GM12878 (cell line): ENCODE results near the gene DDHD1. TPM values are rescaled to one million over a fixed set of nuclear protein-coding genes. Genes with fewer than 3 reads are reported as not detected.

Experiments used
- ATAC-seq: fragments of 200-7000 bp; cut with Tn5 transposase; 3 replicates; pipeline ENCODE4 v1.9.1; 2020; ENCODE audit warnings: mild to moderate bottlenecking, moderate library complexity
- BruUV-seq: library from RNA; stranded (reverse); fragments of 400-500 nt; replicated peaks from 2 replicates; lab custom pipeline; 2021; lab: Mats Ljungman, UMichigan
- CTCF ChIA-PET: fragments of 300-600 bp; sonication (Branson Sonifier 250); formaldehyde crosslinking; extraction: SDS; loops from one replicate; lab custom pipeline; 2021; ENCODE audit warnings: inconsistent platforms; lab: Yijun Ruan, JAX
- POLR2A ChIA-PET: fragments of 350-600 bp; formaldehyde crosslinking; extraction: SDS; loops from one replicate; lab custom pipeline; 2021; ENCODE audit warnings: inconsistent platforms; lab: Charles Lee
- RAD21 ChIA-PET: fragments of 300-600 bp; sonication (Branson Sonifier 250); formaldehyde crosslinking; loops from one replicate; lab custom pipeline; 2023; ENCODE audit warnings: antibody characterized with exemption; ENCODE audit not compliant: unreplicated experiment; lab: Charles Lee
- SMC1A ChIA-PET: fragments of 300-600 bp; sonication (Branson Sonifier 250); formaldehyde crosslinking; loops from one replicate; lab custom pipeline; 2023; ENCODE audit not compliant: unreplicated experiment, uncharacterized antibody; lab: Charles Lee
- DNase-seq: peaks from one replicate; pipeline ENCODE4 v3.0.0-alpha.2; 2011; ENCODE audit warnings: low read depth, low spot score
- FAIRE-seq: peaks from 3 replicates; lab custom pipeline; 2011; peaks lifted over from hg19 to GRCh38; lab: Jason Lieb, UNC
- H2AFZ ChIP-seq: 2 replicates; pipeline ENCODE4 v1.6.0; 2011; ENCODE audit warnings: low read depth, low read length, control low read depth; ENCODE audit not compliant: control insufficient read depth
- H3K27ac ChIP-seq: 2 replicates; pipeline ENCODE4 v1.5.1; 2011; ENCODE audit warnings: control low read depth; ENCODE audit not compliant: control insufficient read depth, insufficient read depth
- H3K27me3 ChIP-seq, 2 experiments: replicated peaks in 1 of 2; 2 replicates each; pipeline versions ENCODE4 v1.6.0 to v1.6.1; 2011; ENCODE audit warnings: low read length in 1 of 2; ENCODE audit not compliant: control insufficient read depth in 2 of 2, insufficient read depth in 2 of 2
- H3K36me3 ChIP-seq, 2 experiments: 2 replicates each; pipeline ENCODE4 v1.5.1; 2011; ENCODE audit warnings: low read length in 1 of 2; ENCODE audit not compliant: control insufficient read depth in 2 of 2, insufficient read depth in 2 of 2
- H3K4me1 ChIP-seq: 2 replicates; pipeline ENCODE4 v1.6.1; 2011; ENCODE audit warnings: mild to moderate bottlenecking, low read length, moderate library complexity, mixed read lengths; ENCODE audit not compliant: control insufficient read depth, insufficient read depth
- H3K4me2 ChIP-seq: 2 replicates; pipeline ENCODE4 v1.6.0; 2011; ENCODE audit warnings: control low read depth; ENCODE audit not compliant: control insufficient read depth, insufficient read depth
- H3K4me3 ChIP-seq: fragments of 200-600 bp; sonication (generic); 2 replicates; pipeline ENCODE4 v1.5.1; 2016
- H3K79me2 ChIP-seq: 2 replicates; pipeline ENCODE4 v1.6.0; 2011; ENCODE audit warnings: low read length; ENCODE audit not compliant: control insufficient read depth, insufficient read depth
- H3K9ac ChIP-seq: 2 replicates; pipeline ENCODE4 v1.8.0; 2011; ENCODE audit warnings: low read length, control low read depth, mixed read lengths; ENCODE audit not compliant: control insufficient read depth, insufficient read depth
- H3K9me3 ChIP-seq: replicated peaks from 3 replicates; pipeline ENCODE4 v1.5.1; 2011; ENCODE audit warnings: mild to moderate bottlenecking, low read length; ENCODE audit not compliant: control insufficient read depth, insufficient read depth
- H4K20me1 ChIP-seq: 2 replicates; pipeline ENCODE4 v1.6.0; 2011; ENCODE audit not compliant: control insufficient read depth, insufficient read depth
- CREM ChIP-seq: IDR thresholded peaks from 2 replicates; pipeline ENCODE4 v1.6.1; 2014; ENCODE audit warnings: antibody characterized with exemption, low read depth
- DPF2 ChIP-seq: fragments of 450-650 bp; IDR thresholded peaks from 2 replicates; pipeline ENCODE4 v1.6.1; 2017; ENCODE audit warnings: mild to moderate bottlenecking
- ESRRA ChIP-seq: IDR thresholded peaks from 2 replicates; pipeline ENCODE4 v1.6.1; 2012; ENCODE audit warnings: mild to moderate bottlenecking, low read length, improper control_type of control experiment
- MTA2 ChIP-seq: fragments of 450-650 bp; IDR thresholded peaks from 2 replicates; pipeline ENCODE4 v1.6.1; 2016; ENCODE audit warnings: low read depth, mild to moderate bottlenecking, moderate library complexity
- RB1 ChIP-seq: fragments of 450-650 bp; formaldehyde crosslinking; IDR thresholded peaks from 2 replicates; pipeline ENCODE4 v1.6.1; 2017; ENCODE audit warnings: mild to moderate bottlenecking, borderline replicate concordance
- REST ChIP-seq: IDR thresholded peaks from 2 replicates; pipeline ENCODE4 v1.6.1; 2012; ENCODE audit warnings: mild to moderate bottlenecking, low read depth, low read length
- SMARCA5 ChIP-seq: fragments of 450-650 bp; IDR thresholded peaks from 2 replicates; pipeline ENCODE4 v1.6.1; 2017; ENCODE audit warnings: mild to moderate bottlenecking
- WGBS: methylation state at CpG from one replicate; pipeline ENCODE4 v1.1.6; 2016; ENCODE audit warnings: low lambda C conversion rate; ENCODE audit not compliant: insufficient replicate concordance, insufficient coverage; ENCODE audit errors: missing lambda C conversion rate; 5-methylcytosine and 5-hydroxymethylcytosine counted together
- in situ Hi-C: fragments of 300-500 bp; cut with MboI; formaldehyde crosslinking; loops from 9 replicates; pipeline ENCODE4 v1.14.3; 2018; ENCODE audit warnings: mixed read lengths
- intact Hi-C: fragments of 100-400 bp; cut with micrococcal nuclease; formaldehyde crosslinking; loops from one replicate; pipeline ENCODE4 v1.14.2; 2022; ENCODE audit not compliant: unreplicated experiment
- polyA plus RNA-seq, 11 experiments: library from polyadenylated mRNA; depleted of rRNA in 4 of 11; unstranded in 6 of 11; stranded (reverse) in 5 of 11; fragments of >200 nt; fragmentation: Nextera tagmentation in 4 of 11; fragmentation: Illumina TruSeq in 1 of 11; extraction: Ambion mirVana in 4 of 11; extraction: Trizol in 1 of 11; gene quantifications; 1 replicate in 1 of 11; 2 replicates in 10 of 11; pipeline versions ENCODE4 v1.2.1 to v1.2.3, GENCODE V29; 2011 to 2016; ENCODE audit warnings: inconsistent platforms in 2 of 11, missing spikeins in 2 of 11, low read depth in 1 of 11
- total RNA-seq, 4 experiments: library from RNA; depleted of rRNA in 3 of 4; stranded (reverse); fragments of >200 nt in 3 of 4; fragmentation: Illumina TruSeq in 1 of 4; extraction: Trizol in 1 of 4; gene quantifications; 2 replicates each; pipeline versions ENCODE4 v1.2.1 to v1.2.3, GENCODE V29; 2013 to 2021
- TF ChIP-seq, protein P1 (sequence below): IDR thresholded peaks from 2 replicates; pipeline ENCODE4 v1.6.1; 2012; ENCODE audit warnings: low read depth, low read length, improper control_type of control experiment
- TF ChIP-seq, protein P2 (sequence below): fragments of 450-650 bp; IDR thresholded peaks from 2 replicates; pipeline ENCODE4 v1.6.1; 2016; ENCODE audit warnings: mild to moderate bottlenecking, moderate library complexity, borderline replicate concordance
- TF ChIP-seq, protein P3 (sequence below), 3 experiments: IDR thresholded peaks in 2 of 3; conservative IDR thresholded peaks in 1 of 3; 2 replicates each; pipeline ENCODE4 v1.5.1; 2011; ENCODE audit warnings: low read depth in 3 of 3, low read length in 3 of 3, mild to moderate bottlenecking in 3 of 3, control low read depth in 2 of 3, moderate library complexity in 2 of 3, inconsistent platforms in 1 of 3, mixed read lengths in 1 of 3; ENCODE audit not compliant: control insufficient read depth in 2 of 3, insufficient read depth in 1 of 3; ENCODE audit errors: extremely low read depth in 1 of 3

Gene DDHD1
- total and polyA plus RNA-seq, 10 of the 15 experiments (the other 5 are each of a cell fraction or from before 2014, with no cell fraction given) = 7.7 to 52.3 (median 28.5) TPM

- intact Hi-C loops = loop anchor here (2.0 kb wide), 1 partner anchor 252 kb away; no protein-coding TSS in a partner anchor
- no TSS peak for BruUV-seq
These were observed 98.7 kb downstream of the DDHD1 start for GRCh38 chr14:53054457-53054856.

More at GRCh38 chr14:53054457-53054856, 98.7 kb downstream of the DDHD1 start:
- FAIRE-seq (no peak), ATAC-seq (no peak), DNase-seq (no peak)
- WGBS = 50% methylated on average over 2 of the region's 2 CpGs
- Histone ChIP-seq H3K36me3 (peaks cover 2 to 27% of the 10 kb centered on the region in 2 experiments; a peak in 3 of 4 replicates), H3K9ac (no peak overlapping the region), H2AFZ (no peak overlapping the region), H3K79me2 (no peaks in the 10 kb centered on the region), H4K20me1 (no peaks in the 10 kb centered on the region), H3K4me3 (no peak overlapping the region), H3K4me2 (no peak overlapping the region), H3K9me3 (no peaks in the 10 kb centered on the region), H3K27ac (no peak overlapping the region), H3K4me1 (no peaks in the 10 kb centered on the region), H3K27me3 (no peaks in the 10 kb centered on the region)
- CTCF ChIA-PET = interaction anchor here (0.8 to 4.9 kb wide), 16 partner anchors 11 to 251 kb away, joined by 3 to 36 read pairs (median 7); no protein-coding TSS in a partner anchor
- RAD21 ChIA-PET = interaction anchor here (1.1 to 1.2 kb wide), 2 partner anchors 48 to 93 kb away, joined by 3 to 5 read pairs; no protein-coding TSS in a partner anchor
- POLR2A ChIA-PET = no interaction called here
- no peak for TF ChIP-seq CREM
- no peak for TF ChIP-seq SMARCA5
- TF ChIP-seq, protein P1, sequence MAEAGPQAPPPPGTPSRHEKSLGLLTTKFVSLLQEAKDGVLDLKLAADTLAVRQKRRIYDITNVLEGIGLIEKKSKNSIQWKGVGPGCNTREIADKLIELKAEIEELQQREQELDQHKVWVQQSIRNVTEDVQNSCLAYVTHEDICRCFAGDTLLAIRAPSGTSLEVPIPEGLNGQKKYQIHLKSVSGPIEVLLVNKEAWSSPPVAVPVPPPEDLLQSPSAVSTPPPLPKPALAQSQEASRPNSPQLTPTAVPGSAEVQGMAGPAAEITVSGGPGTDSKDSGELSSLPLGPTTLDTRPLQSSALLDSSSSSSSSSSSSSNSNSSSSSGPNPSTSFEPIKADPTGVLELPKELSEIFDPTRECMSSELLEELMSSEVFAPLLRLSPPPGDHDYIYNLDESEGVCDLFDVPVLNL = no peak
- no peak for TF ChIP-seq RB1
- TF ChIP-seq, protein P2, sequence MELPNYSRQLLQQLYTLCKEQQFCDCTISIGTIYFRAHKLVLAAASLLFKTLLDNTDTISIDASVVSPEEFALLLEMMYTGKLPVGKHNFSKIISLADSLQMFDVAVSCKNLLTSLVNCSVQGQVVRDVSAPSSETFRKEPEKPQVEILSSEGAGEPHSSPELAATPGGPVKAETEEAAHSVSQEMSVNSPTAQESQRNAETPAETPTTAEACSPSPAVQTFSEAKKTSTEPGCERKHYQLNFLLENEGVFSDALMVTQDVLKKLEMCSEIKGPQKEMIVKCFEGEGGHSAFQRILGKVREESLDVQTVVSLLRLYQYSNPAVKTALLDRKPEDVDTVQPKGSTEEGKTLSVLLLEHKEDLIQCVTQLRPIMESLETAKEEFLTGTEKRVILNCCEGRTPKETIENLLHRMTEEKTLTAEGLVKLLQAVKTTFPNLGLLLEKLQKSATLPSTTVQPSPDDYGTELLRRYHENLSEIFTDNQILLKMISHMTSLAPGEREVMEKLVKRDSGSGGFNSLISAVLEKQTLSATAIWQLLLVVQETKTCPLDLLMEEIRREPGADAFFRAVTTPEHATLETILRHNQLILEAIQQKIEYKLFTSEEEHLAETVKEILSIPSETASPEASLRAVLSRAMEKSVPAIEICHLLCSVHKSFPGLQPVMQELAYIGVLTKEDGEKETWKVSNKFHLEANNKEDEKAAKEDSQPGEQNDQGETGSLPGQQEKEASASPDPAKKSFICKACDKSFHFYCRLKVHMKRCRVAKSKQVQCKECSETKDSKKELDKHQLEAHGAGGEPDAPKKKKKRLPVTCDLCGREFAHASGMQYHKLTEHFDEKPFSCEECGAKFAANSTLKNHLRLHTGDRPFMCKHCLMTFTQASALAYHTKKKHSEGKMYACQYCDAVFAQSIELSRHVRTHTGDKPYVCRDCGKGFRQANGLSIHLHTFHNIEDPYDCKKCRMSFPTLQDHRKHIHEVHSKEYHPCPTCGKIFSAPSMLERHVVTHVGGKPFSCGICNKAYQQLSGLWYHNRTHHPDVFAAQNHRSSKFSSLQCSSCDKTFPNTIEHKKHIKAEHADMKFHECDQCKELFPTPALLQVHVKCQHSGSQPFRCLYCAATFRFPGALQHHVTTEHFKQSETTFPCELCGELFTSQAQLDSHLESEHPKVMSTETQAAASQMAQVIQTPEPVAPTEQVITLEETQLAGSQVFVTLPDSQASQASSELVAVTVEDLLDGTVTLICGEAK = no peak
- no peak for TF ChIP-seq DPF2
- no peak for TF ChIP-seq ESRRA
- TF ChIP-seq, protein P3, sequence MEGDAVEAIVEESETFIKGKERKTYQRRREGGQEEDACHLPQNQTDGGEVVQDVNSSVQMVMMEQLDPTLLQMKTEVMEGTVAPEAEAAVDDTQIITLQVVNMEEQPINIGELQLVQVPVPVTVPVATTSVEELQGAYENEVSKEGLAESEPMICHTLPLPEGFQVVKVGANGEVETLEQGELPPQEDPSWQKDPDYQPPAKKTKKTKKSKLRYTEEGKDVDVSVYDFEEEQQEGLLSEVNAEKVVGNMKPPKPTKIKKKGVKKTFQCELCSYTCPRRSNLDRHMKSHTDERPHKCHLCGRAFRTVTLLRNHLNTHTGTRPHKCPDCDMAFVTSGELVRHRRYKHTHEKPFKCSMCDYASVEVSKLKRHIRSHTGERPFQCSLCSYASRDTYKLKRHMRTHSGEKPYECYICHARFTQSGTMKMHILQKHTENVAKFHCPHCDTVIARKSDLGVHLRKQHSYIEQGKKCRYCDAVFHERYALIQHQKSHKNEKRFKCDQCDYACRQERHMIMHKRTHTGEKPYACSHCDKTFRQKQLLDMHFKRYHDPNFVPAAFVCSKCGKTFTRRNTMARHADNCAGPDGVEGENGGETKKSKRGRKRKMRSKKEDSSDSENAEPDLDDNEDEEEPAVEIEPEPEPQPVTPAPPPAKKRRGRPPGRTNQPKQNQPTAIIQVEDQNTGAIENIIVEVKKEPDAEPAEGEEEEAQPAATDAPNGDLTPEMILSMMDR (IDR thresholded peaks at IDR 0.05 in 2 of 3, conservative IDR thresholded peaks at IDR 0.05 in 1 of 3; ENCODE audit: control insufficient read depth in 2 of 3, extremely low read depth in 1 of 3, insufficient read depth in 1 of 3, low read depth in 3 of 3, low read length in 3 of 3) = no peak
- TF ChIP-seq MTA2 = no peak
- no peak for TF ChIP-seq REST
- SMC1A ChIA-PET = interaction anchor here (0.6 to 3.3 kb wide), 17 partner anchors 9 to 251 kb away, joined by 3 to 26 read pairs (median 4); partner anchors contain the start of gene DDHD1
- in situ Hi-C loops = no loop called here
